HG03469 (cell line): ENCODE results near the gene ZNF683.
"Not testable (repeated sequence)": the region's sequence is repeated elsewhere in the genome, so short reads cannot be mapped to it uniquely, and the experiment has no call there.

Experiments
- ATAC-seq: cut with Tn5 transposase; IDR thresholded peaks from one replicate; pipeline ENCODE4 v1.9.1; 2021; ENCODE audit warnings: mild to moderate bottlenecking, moderate library complexity, moderate number of reproducible peaks; ENCODE audit not compliant: unreplicated experiment

ZNF683 gene

DNA sequence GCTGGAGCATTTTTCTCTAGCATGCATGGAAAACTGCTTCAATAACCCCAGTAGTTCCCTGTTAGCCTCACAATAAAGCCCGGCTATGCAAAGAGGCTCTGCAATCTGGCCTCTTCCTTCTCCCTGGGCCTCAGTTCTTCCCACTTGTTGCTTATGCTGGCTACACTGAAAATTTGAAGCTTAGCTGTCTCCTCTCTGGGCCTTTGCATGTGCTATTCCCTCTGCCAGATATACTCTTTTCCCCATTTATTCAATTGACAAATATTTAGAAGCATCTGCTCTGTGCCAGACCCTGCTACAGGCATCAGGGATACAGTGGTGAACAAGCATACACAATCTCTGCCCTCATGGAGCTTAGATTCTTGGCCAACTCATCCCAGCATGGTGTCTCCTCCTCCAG, 33.9 kb downstream of the ZNF683 start:
- ATAC-seq, result no peak

- no peak for ATAC-seq
These were observed 34.9 kb downstream of the ZNF683 start for GRCh38 chr1:26337625-26338024.

DNA sequence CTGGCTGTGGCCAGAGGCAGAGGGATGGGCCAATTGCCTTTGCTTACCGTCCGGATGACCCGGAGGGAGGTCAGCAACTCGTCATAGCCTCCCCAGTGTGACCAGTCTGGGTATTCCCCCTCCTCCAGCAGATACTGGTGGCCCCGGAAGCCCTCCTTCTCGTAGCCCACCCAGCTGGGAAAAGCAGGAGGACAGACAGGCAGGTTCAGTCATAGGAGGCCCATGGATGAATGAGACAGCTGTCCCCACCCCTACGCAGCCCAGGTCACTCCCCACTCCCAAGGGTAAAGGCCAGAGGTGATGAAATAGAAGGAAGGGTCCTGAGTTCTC, 35.4 kb downstream of the ZNF683 start:
- no peak for ATAC-seq

GRCh38 chr1:26336477-26337205, 35.9 kb downstream of the ZNF683 start:
- ATAC-seq, result no peak

- no peak for ATAC-seq
These were observed 36.6 kb downstream of the ZNF683 start for GRCh38 chr1:26335774-26336476.

- not testable (repeated sequence) for ATAC-seq
These were observed 39.2 kb downstream of the ZNF683 start for GRCh38 chr1:26333312-26333711.

DNA sequence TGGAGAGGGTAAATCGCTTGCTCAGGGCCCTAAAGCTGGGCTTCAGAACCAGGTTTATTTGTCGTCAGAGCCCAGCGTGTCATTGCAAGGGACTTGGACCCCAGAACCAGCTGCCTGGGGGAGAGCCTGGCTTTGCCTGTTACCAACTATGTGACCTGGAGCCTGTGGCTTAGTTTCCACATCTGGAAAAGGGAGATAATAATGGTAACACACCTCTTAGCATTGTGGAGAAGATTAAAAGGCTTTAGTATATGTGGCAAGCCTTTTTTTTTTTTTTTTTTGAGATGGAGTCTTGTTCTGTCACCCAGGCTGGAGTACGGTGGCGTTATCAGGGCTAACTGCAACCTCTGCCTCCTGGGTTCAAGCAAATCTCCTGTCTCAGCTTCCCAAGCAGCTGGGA, 42.3 kb downstream of the ZNF683 start:
- no peak for ATAC-seq

DNA sequence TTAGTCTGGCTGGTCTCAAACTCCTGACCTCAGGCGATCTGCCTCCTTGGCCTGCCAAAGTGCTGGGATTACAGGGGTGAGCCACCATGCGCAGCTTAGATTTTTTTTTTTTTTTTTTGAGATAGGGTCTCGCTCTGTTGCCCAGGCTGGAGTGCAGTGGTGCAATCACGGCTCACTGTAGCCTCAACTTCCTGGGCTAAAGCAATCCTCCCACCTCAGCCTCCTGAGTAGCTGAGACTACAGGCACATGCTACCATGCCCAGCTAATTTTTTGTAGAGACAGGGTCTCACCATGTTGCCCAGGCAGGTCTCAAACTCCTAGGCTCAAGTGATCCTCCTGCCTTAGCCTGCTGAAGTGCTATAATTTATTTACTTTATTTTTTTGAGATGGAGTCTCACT, 43.2 kb downstream of the ZNF683 start:
- ATAC-seq, result not testable (repeated sequence)

DNA sequence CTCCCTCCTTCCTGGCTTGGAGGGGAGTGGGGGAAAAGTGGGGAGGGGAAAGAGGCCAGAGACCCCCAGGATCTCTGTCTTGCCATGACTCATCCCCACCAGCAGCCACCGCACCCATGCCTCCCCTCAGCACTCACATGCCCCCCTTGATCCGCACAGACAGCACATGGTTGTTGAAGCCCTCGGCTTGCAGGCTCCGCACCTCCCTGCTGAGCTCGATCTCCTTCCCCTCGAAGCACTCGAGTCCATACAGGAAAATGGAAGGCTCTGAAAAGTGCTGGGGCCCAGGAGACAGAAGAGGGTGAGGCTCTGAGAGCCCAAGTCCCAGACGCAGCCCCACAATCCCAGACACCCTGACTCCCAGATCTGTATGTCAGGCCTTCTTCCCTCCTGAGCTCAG, 44.0 kb downstream of the ZNF683 start:
- ATAC-seq, result no peak

GRCh38 chr1:26327956-26328362, 44.6 kb downstream of the ZNF683 start:
- no peak for ATAC-seq

DNA sequence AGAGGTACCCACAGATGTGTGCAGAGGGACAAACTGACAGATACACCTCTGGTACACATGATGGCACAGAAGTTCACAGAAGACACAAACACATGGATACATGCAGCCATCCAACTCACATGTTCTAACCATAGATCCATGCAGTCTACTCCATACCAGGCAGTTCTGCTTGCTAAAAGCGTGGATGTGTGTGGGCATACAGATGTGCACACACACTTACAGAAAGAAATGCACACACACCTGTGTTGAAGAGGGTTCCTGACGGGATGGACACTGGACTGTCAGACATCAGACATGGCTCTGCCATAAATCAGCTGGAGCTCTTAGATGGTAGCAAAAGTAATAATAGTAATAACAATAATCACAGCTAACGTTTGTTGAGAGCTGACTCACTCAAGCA, 48.0 kb downstream of the ZNF683 start:
- no peak for ATAC-seq

DNA sequence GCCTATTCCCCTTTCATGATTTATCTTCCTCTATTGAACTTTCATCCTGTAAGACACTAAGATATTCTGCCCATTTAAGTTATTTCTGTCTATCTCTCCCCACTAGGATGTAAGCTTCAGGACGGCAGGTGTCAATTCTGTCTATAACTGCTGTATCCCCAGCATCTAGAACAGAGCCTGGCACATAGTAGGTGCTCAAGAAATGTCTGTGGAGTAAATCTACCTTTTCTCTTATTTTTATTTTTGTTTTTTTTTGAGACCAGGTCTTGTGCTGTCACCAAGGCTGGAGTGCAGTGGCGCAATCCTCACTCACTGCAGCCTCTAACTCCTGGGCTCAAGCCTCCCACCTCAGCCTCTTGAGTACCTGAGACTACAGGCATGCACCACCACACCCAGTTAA, 49.2 kb downstream of the ZNF683 start:
- ATAC-seq, result no peak

DNA sequence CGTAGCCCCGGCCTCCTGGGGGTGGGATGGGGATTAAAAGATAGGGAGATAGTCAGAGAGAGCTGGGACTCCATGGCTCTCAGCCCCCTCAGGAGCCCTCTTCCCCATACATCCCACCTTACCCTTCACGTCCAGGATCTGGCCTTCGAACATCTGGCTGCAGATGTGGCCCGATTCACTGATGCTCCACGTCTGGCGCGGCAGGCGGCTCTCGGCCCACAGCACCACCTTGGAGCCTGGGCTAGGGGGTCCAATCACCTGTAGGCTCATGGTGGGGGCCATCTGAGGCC, 50.6 kb downstream of the ZNF683 start:
- ATAC-seq, result no peak

GRCh38 chr1:26321315-26322041, 51.1 kb downstream of the ZNF683 start:
- ATAC-seq, result no peak

DNA sequence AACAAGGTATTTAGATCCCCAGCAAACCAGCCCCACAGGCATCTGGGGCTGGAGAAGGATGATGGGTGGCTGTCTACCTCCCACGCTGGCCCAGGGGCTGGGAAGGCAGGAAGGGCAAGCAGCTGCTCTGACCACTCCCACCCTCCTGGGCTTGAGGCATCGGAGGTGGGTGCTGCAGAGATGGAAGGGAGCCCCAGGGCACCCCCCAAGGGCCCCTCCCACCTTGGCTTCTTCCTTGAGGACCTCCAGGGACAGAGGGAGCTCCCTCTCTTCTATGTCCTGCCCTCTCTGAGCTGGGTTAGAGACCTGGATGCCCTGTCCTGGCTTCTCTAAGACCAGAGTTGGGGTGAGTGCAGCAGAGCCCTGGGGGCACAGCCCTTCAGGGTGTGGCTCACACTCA, 51.7 kb downstream of the ZNF683 start:
- no peak for ATAC-seq

- ATAC-seq, result no peak
These were observed 54.0 kb downstream of the ZNF683 start for GRCh38 chr1:26318338-26319064.

DNA sequence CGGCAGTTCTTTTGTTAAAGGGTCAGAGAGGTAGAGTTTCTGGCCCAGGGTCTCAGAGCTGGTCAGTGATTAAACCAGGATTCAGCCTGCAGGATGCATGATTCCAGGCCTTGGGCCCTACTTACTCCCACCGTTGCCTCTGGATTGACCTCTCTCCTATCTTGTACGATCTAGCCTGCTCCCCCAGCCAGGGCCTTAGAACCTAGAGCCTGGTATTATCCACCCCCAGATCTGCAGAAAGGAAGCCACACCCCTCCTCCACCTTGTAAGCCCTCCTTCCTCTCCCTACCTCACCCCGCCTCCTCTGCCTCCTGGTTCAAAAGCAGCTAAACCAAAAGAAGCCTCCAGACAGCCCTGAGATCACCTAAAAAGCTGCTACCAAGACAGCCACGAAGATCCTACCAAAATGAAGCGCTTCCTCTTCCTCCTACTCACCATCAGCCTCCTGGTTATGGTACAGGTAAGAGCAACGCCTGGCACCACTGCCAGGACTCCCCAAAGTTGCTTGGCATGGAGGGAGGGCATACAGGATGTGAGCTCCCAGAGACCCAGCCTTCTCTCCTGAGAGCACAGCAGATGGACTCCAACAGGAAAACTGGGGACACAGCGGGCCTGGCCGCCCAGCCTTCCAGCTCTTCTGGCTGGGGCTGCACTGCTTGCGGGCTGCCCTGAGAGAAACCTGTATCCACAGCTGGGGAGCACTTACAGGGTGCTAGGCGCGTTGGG, 54.8 kb downstream of the ZNF683 start, which contains the start of gene CD52:
Gene CD52, plus strand, starts transcription at position 347 of the 726 bp plus-strand sequence. Its CDS starts 60 bp downstream, at position 407.
- ATAC-seq, result no peak

GRCh38 chr1:26317146-26317545, 55.4 kb downstream of the ZNF683 start:
- no peak for ATAC-seq

- ATAC-seq, result no peak
These were observed 56.4 kb downstream of the ZNF683 start for GRCh38 chr1:26315874-26316850.

GRCh38 chr1:26314501-26314900, 58.0 kb downstream of the ZNF683 start:
- ATAC-seq, result no peak
